HCT116 (cell line): ENCODE results near the gene CDH4. TPM values are rescaled to one million over a fixed set of nuclear protein-coding genes. Genes with fewer than 3 reads are reported as not detected.

Experiments used
- ATAC-seq: fragments of 200-7000 bp; cut with Tn5 transposase; 2 replicates; pipeline ENCODE4 v1.9.1; 2020; ENCODE audit warnings: mild to moderate bottlenecking, moderate library complexity
- BruUV-seq: library from RNA; stranded (reverse); fragments of 400-500 nt; replicated peaks from 2 replicates; lab custom pipeline; 2021; lab: Mats Ljungman, UMichigan
- CTCF ChIA-PET: fragments of 300-600 bp; sonication (Branson Sonifier 250); formaldehyde crosslinking; loops from one replicate; lab custom pipeline; 2021; ENCODE audit warnings: antibody characterized with exemption; lab: Charles Lee
- POLR2A ChIA-PET: fragments of 300-600, 350-600 bp; sonication (Branson Sonifier 250); formaldehyde crosslinking; loops from one replicate; lab custom pipeline; 2021; ENCODE audit warnings: antibody characterized with exemption; lab: Charles Lee
- RAD21 ChIA-PET, 2 experiments: fragments of 300-600 bp; sonication (Branson Sonifier 250); formaldehyde crosslinking; loops; one replicate each; lab custom pipeline; 2023; ENCODE audit warnings: low total read pairs in 2 of 2; ENCODE audit not compliant: uncharacterized antibody in 2 of 2, unreplicated experiment in 2 of 2, low non-redundant PET in 1 of 2; lab: Charles Lee
- DNase-seq: peaks from one replicate; pipeline ENCODE4 v3.0.0-alpha.2; 2010; ENCODE audit warnings: low read depth, low spot score
- H2AFZ ChIP-seq: fragments of 200-600 bp; shearing (Covaris generic), sonication (generic); 2 replicates; pipeline ENCODE4 v1.6.1; 2017; ENCODE audit warnings: low read depth, mixed run types, mixed read lengths, antibody characterized with exemption, low read length; ENCODE audit not compliant: poor library complexity, severe bottlenecking
- H3K27ac ChIP-seq: 2 replicates; pipeline ENCODE4 v1.5.1; 2012; ENCODE audit warnings: low read depth, low read length
- H3K27me3 ChIP-seq: fragments of 200-600 bp; sonication (generic); 2 replicates; pipeline ENCODE4 v1.6.1; 2016; ENCODE audit warnings: mixed run types, low read length, mixed read lengths; ENCODE audit not compliant: insufficient read depth
- H3K36me3 ChIP-seq, 2 experiments: fragments of 200-500 bp in 1 of 2; fragments of 200-600 bp in 1 of 2; sonication (Bioruptor generic) in 1 of 2; sonication (generic) in 1 of 2; 2 replicates each; pipeline versions ENCODE4 v1.5.1 to v1.6.1; 2014 to 2016; ENCODE audit warnings: low read length in 2 of 2, inconsistent platforms in 1 of 2, mixed read lengths in 1 of 2, mixed run types in 1 of 2; ENCODE audit not compliant: insufficient read depth in 2 of 2, control insufficient read depth in 1 of 2
- H3K4me1 ChIP-seq, 2 experiments: fragments of 200-600 bp in 1 of 2; sonication (generic) in 1 of 2; 2 replicates each; pipeline versions ENCODE4 v1.5.1 to v1.6.1; 2012 to 2017; ENCODE audit warnings: low read length in 2 of 2, inconsistent platforms in 1 of 2, mild to moderate bottlenecking in 1 of 2, mixed read lengths in 1 of 2, mixed run types in 1 of 2, moderate library complexity in 1 of 2; ENCODE audit not compliant: insufficient read depth in 2 of 2, control insufficient read depth in 1 of 2
- H3K4me2 ChIP-seq: fragments of 200-600 bp; sonication (generic); 2 replicates; pipeline ENCODE4 v1.6.1; 2017; ENCODE audit warnings: mixed run types, low read length, mixed read lengths
- H3K4me3 ChIP-seq, 2 experiments: fragments of 200-600 bp in 1 of 2; sonication (generic) in 1 of 2; replicated peaks in 1 of 2; 2 replicates each; pipeline ENCODE4 v1.5.1; 2011 to 2016; ENCODE audit warnings: low read length in 2 of 2, control low read depth in 1 of 2, low read depth in 1 of 2, mild to moderate bottlenecking in 1 of 2, mixed read lengths in 1 of 2, mixed run types in 1 of 2
- H3K79me2 ChIP-seq: fragments of 200-600 bp; sonication (generic); 2 replicates; pipeline ENCODE4 v1.6.1; 2017; ENCODE audit warnings: mild to moderate bottlenecking, mixed run types, low read length, moderate library complexity, mixed read lengths; ENCODE audit not compliant: insufficient read depth
- H3K9ac ChIP-seq: fragments of 200-600 bp; sonication (generic); 2 replicates; pipeline ENCODE4 v1.6.1; 2016; ENCODE audit warnings: low read length, mixed read lengths
- H3K9me2 ChIP-seq: fragments of 200-600 bp; sonication (generic), shearing (Covaris generic); 2 replicates; pipeline ENCODE4 v1.6.1; 2017; ENCODE audit warnings: mixed run types, mild to moderate bottlenecking, moderate library complexity; ENCODE audit not compliant: insufficient read depth
- H3K9me3 ChIP-seq, 2 experiments: fragments of 200-500 bp in 1 of 2; fragments of 200-600 bp in 1 of 2; sonication (Bioruptor generic) in 1 of 2; sonication (generic) in 1 of 2; 2 replicates each; pipeline ENCODE4 v1.6.1; 2014 to 2017; ENCODE audit warnings: low read length in 2 of 2, mixed read lengths in 2 of 2, inconsistent platforms in 1 of 2, low read depth in 1 of 2, mild to moderate bottlenecking in 1 of 2, mixed run types in 1 of 2, moderate library complexity in 1 of 2; ENCODE audit not compliant: control insufficient read depth in 1 of 2, insufficient read depth in 1 of 2
- H4K20me1 ChIP-seq: fragments of 200-600 bp; sonication (generic), shearing (Covaris generic); 2 replicates; pipeline ENCODE4 v1.6.1; 2017; ENCODE audit warnings: mixed run types, mild to moderate bottlenecking, moderate library complexity; ENCODE audit not compliant: insufficient read depth
- CBX3 ChIP-seq: IDR thresholded peaks from 2 replicates; pipeline ENCODE4 v1.6.1; 2012; ENCODE audit warnings: low read depth
- CEBPB ChIP-seq: IDR thresholded peaks from 2 replicates; pipeline ENCODE4 v1.6.1; 2012; ENCODE audit warnings: low read depth
- EGR1 ChIP-seq: IDR thresholded peaks from 2 replicates; pipeline ENCODE4 v1.6.1; 2012; ENCODE audit warnings: low read depth
- EZH2 ChIP-seq: fragments of 200-600 bp; sonication (generic); IDR thresholded peaks from 2 replicates; pipeline ENCODE4 v1.6.1; 2017; ENCODE audit warnings: antibody characterized with exemption, mixed run types
- EZH2phosphoT487 ChIP-seq: fragments of 200-600 bp; IDR thresholded peaks from 2 replicates; pipeline ENCODE4 v1.6.1; 2018; ENCODE audit warnings: antibody characterized with exemption, borderline replicate concordance
- MAX ChIP-seq: IDR thresholded peaks from 2 replicates; pipeline ENCODE4 v1.6.1; 2012
- POLR2A ChIP-seq: IDR thresholded peaks from 2 replicates; pipeline ENCODE4 v1.7.0; 2011; ENCODE audit warnings: borderline replicate concordance; ENCODE audit not compliant: insufficient read depth, insufficient read length; ENCODE audit errors: extremely low read depth
- RAD21 ChIP-seq: IDR thresholded peaks from 2 replicates; pipeline ENCODE4 v1.6.1; 2012; ENCODE audit warnings: low read depth, mild to moderate bottlenecking
- REST ChIP-seq: IDR thresholded peaks from 2 replicates; pipeline ENCODE4 v1.6.1; 2012; ENCODE audit warnings: low read depth
- SIN3A ChIP-seq: IDR thresholded peaks from 2 replicates; pipeline ENCODE4 v1.6.1; 2012; ENCODE audit warnings: low read depth
- SP1 ChIP-seq: IDR thresholded peaks from 2 replicates; pipeline ENCODE4 v1.6.1; 2012; ENCODE audit warnings: low read depth
- TCF7L2 ChIP-seq: IDR thresholded peaks from 2 replicates; pipeline ENCODE4 v1.7.0; 2011; ENCODE audit warnings: borderline replicate concordance, inconsistent platforms; ENCODE audit not compliant: insufficient read depth, insufficient read length; ENCODE audit errors: extremely low read depth
- ZFX ChIP-seq: fragments of 450-650 bp; IDR thresholded peaks from 2 replicates; pipeline ENCODE4 v1.6.1; 2017
- intact Hi-C: fragments of 100-400 bp; cut with micrococcal nuclease; formaldehyde crosslinking; loops from 2 replicates; pipeline ENCODE4 v1.10.0; 2022
- total RNA-seq: library from RNA; stranded (reverse); gene quantifications from one replicate; pipeline ENCODE4 v1.2.1, GENCODE V29; 2021; ENCODE audit not compliant: unreplicated experiment
- TF ChIP-seq, protein P1 (sequence below): IDR thresholded peaks from 2 replicates; pipeline ENCODE4 v1.6.1; 2012
- TF ChIP-seq, protein P2 (sequence below): IDR thresholded peaks from 2 replicates; pipeline ENCODE4 v1.6.1; 2011; ENCODE audit warnings: mild to moderate bottlenecking, low read length, moderate library complexity; ENCODE audit not compliant: insufficient replicate concordance; ENCODE audit errors: extremely low read depth

Gene CDH4
- total RNA-seq, 1 experiment from 2014 or later: not detected

DNA sequence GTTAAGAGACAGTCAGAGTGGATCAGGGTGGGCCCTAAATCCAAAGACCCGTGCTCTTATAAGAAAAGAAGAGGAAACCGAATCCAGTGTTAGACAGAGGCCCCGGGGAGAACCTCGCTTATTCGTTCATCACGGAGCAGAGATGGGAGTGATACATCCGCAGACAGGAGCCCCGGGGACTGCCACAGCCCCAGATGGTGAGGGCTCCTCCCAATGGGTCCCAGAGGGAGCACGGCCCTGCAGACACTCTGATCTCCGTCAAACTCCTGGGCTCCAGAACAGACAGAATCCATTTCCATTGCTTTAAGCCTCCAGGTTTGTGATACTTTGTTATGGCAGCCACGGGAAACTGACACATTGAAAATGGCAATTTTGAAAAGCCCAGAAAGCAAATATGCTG, 47.0 kb downstream of the CDH4 start (continued):
- no peak for TF ChIP-seq REST
- TF ChIP-seq, protein P1, sequence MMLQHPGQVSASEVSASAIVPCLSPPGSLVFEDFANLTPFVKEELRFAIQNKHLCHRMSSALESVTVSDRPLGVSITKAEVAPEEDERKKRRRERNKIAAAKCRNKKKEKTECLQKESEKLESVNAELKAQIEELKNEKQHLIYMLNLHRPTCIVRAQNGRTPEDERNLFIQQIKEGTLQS: no peak
- TF ChIP-seq CEBPB: no peak
- no peak for TF ChIP-seq EZH2
- no peak for TF ChIP-seq MAX

DNA sequence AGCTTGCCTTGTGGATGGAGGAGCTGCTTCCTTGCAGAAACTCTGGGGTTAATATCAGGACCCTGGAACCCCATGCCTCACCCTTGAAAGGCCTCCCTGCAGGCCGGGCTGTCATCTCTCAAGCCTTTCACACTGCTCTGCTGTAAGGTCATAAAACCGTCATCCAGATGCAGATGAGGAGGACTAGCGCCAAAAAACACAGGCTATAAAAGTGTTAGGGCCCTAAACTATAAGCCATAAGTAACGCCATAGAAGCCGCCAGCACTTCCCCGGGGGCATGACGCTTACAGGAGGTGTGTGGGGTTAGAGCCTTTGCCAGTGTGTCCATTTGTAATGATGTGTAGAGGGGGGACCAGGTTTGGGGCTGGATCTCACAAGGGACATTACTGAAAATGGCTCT, 47.6 kb downstream of the CDH4 start:
- no peaks in the 10 kb centered on the region for H3K79me2 ChIP-seq
- POLR2A ChIA-PET: no interaction called here
- H3K4me2 ChIP-seq: no peak overlapping the region
- H2AFZ ChIP-seq: no peak overlapping the region
- TF ChIP-seq, protein P2, sequence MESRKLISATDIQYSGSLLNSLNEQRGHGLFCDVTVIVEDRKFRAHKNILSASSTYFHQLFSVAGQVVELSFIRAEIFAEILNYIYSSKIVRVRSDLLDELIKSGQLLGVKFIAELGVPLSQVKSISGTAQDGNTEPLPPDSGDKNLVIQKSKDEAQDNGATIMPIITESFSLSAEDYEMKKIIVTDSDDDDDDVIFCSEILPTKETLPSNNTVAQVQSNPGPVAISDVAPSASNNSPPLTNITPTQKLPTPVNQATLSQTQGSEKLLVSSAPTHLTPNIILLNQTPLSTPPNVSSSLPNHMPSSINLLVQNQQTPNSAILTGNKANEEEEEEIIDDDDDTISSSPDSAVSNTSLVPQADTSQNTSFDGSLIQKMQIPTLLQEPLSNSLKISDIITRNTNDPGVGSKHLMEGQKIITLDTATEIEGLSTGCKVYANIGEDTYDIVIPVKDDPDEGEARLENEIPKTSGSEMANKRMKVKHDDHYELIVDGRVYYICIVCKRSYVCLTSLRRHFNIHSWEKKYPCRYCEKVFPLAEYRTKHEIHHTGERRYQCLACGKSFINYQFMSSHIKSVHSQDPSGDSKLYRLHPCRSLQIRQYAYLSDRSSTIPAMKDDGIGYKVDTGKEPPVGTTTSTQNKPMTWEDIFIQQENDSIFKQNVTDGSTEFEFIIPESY: no peak
- TF ChIP-seq CBX3 (no peak), SP1 (no peak), EGR1 (no peak), POLR2A (no peak), EZH2phosphoT487 (no peak), SIN3A (no peak), MAX (no peak), TCF7L2 (no peak), ZFX (no peak), RAD21 (no peak)
- TF ChIP-seq, protein P1: no peak
- no peak overlapping the region for H3K9ac ChIP-seq
- no peaks in the 10 kb centered on the region for H3K27me3 ChIP-seq
- H3K9me3 ChIP-seq: peaks cover 11 to 14% of the 10 kb centered on the region in 2 experiments; a peak in 2 of 4 replicates
- H3K9me2 ChIP-seq: no peaks in the 10 kb centered on the region
- H3K4me3 ChIP-seq: no peak overlapping the region
- BruUV-seq: no TSS peak
- H4K20me1 ChIP-seq: no peaks in the 10 kb centered on the region
- ATAC-seq: no peak
- no peaks in the 10 kb centered on the region for H3K36me3 ChIP-seq
- CTCF ChIA-PET: no interaction called here
- H3K4me1 ChIP-seq: no peaks in the 10 kb centered on the region
- intact Hi-C loops: no loop called here
- RAD21 ChIA-PET: no interaction called here
- no peak overlapping the region for H3K27ac ChIP-seq
- no peak for DNase-seq
